Lower leg skin (tissue), 3 donors: Measurements from ENCODE around the gene MORN2.

Experiments
- CTCF ChIP-seq, 3 donors: fragments of 450-650 bp; IDR thresholded peaks; one replicate each; pipeline ENCODE4 v1.5.1; 2016; ENCODE audit warnings: antibody characterized with exemption in 3 of 3, mild to moderate bottlenecking in 3 of 3, moderate library complexity in 2 of 3
- POLR2A ChIP-seq, 2 donors: fragments of 450-650 bp; IDR thresholded peaks; one replicate each; pipeline ENCODE4 v1.6.1; 2016 to 2017; ENCODE audit warnings: antibody characterized with exemption in 2 of 2, mild to moderate bottlenecking in 1 of 2, moderate library complexity in 1 of 2

- no peak for TF ChIP-seq POLR2A (IDR thresholded peaks at IDR 0.05)
- TF ChIP-seq CTCF (IDR thresholded peaks at IDR 0.05) = no peak
These were observed 22.5 kb downstream of the MORN2 start for GRCh38 chr2:38898256-38898655.
